Stimulated activated memory B cell treated with anti-CD40 and anti-IgM and Interleukin-4, amounts not matched to agents 10 μg/mL and 1 μg/mL and 100 μg/mL, for 72 hours (primary cell): ENCODE data around the gene KCNT1.

Experiments
- ATAC-seq: fragments of 150-1000 bp; cut with Tn5 transposase; 2 replicates; pipeline ENCODE4 v1.10.0; 2021
- H3K27ac Mint-ChIP-seq: one replicate; pipeline ENCODE4 v1.8.0; 2022; ENCODE audit warnings: mild to moderate bottlenecking, mixed read lengths
- H3K27me3 Mint-ChIP-seq: one replicate; pipeline ENCODE4 v1.8.0; 2022; ENCODE audit warnings: mixed read lengths
- H3K36me3 Mint-ChIP-seq: one replicate; pipeline ENCODE4 v1.8.0; 2022; ENCODE audit warnings: mixed read lengths
- H3K4me1 Mint-ChIP-seq: one replicate; pipeline ENCODE4 v1.8.0; 2022; ENCODE audit warnings: mixed read lengths
- H3K4me3 Mint-ChIP-seq: one replicate; pipeline ENCODE4 v1.8.0; 2022; ENCODE audit warnings: mild to moderate bottlenecking, moderate library complexity, mixed read lengths
- H3K9me3 Mint-ChIP-seq: one replicate; pipeline ENCODE4 v1.8.0; 2022; ENCODE audit warnings: mixed read lengths

The KCNT1 gene

GRCh38 chr9:135803441-135803840 is 101.5 kb downstream of the KCNT1 start:
- Mint-ChIP-seq H3K4me3 (no peak overlapping the region), H3K4me1 (no peaks in the 10 kb centered on the region), H3K9me3 (peaks cover 4% of the 10 kb centered on the region), H3K27me3 (peaks cover 6% of the 10 kb centered on the region), H3K36me3 (no peaks in the 10 kb centered on the region), H3K27ac (no peak overlapping the region)
- no peak for ATAC-seq

GRCh38 chr9:135804581-135805421 is 102.8 kb downstream of the KCNT1 start:
- Mint-ChIP-seq H3K27me3 (no peaks in the 10 kb centered on the region), H3K4me1 (no peaks in the 10 kb centered on the region), H3K36me3 (peaks cover 2% of the 10 kb centered on the region), H3K27ac (no peak overlapping the region), H3K9me3 (peaks cover 4% of the 10 kb centered on the region), H3K4me3 (no peak overlapping the region)
- no peak for ATAC-seq

GRCh38 chr9:135805422-135806022 is 103.5 kb downstream of the KCNT1 start:
- Mint-ChIP-seq H3K4me3 (no peak overlapping the region), H3K27ac (no peak overlapping the region), H3K27me3 (no peaks in the 10 kb centered on the region), H3K9me3 (peaks cover 4% of the 10 kb centered on the region), H3K36me3 (peaks cover 8% of the 10 kb centered on the region), H3K4me1 (no peaks in the 10 kb centered on the region)
- no peak for ATAC-seq

GRCh38 chr9:135809166-135809565 is 107.2 kb downstream of the KCNT1 start:
- Mint-ChIP-seq H3K9me3 (no peaks in the 10 kb centered on the region), H3K27ac (no peak overlapping the region), H3K4me1 (no peaks in the 10 kb centered on the region), H3K36me3 (peaks cover 44% of the 10 kb centered on the region), H3K4me3 (no peak overlapping the region), H3K27me3 (no peaks in the 10 kb centered on the region)
- ATAC-seq = no peak

- no peaks in the 10 kb centered on the region for H3K4me1 Mint-ChIP-seq
- no peak overlapping the region for H3K4me3 Mint-ChIP-seq
- peaks cover 62% of the 10 kb centered on the region for H3K36me3 Mint-ChIP-seq
- ATAC-seq = no peak
- no peaks in the 10 kb centered on the region for H3K27me3 Mint-ChIP-seq
- H3K27ac Mint-ChIP-seq = no peak overlapping the region
- no peaks in the 10 kb centered on the region for H3K9me3 Mint-ChIP-seq
Observed at GRCh38 chr9:135810806-135811575, 109.0 kb downstream of the KCNT1 start.

GRCh38 chr9:135811801-135812200 is 109.8 kb downstream of the KCNT1 start:
- ATAC-seq = no peak
- no peak overlapping the region for H3K4me3 Mint-ChIP-seq
- no peaks in the 10 kb centered on the region for H3K9me3 Mint-ChIP-seq
- no peaks in the 10 kb centered on the region for H3K4me1 Mint-ChIP-seq
- no peak overlapping the region for H3K27ac Mint-ChIP-seq
- H3K27me3 Mint-ChIP-seq = no peaks in the 10 kb centered on the region
- H3K36me3 Mint-ChIP-seq = peaks cover 70% of the 10 kb centered on the region

- H3K9me3 Mint-ChIP-seq = no peaks in the 10 kb centered on the region
- H3K4me3 Mint-ChIP-seq = no peak overlapping the region
- peaks cover 78% of the 10 kb centered on the region for H3K36me3 Mint-ChIP-seq
- no peaks in the 10 kb centered on the region for H3K4me1 Mint-ChIP-seq
- H3K27ac Mint-ChIP-seq = no peak overlapping the region
- no peak for ATAC-seq
- H3K27me3 Mint-ChIP-seq = no peaks in the 10 kb centered on the region
Observed at GRCh38 chr9:135812961-135813360, 111.0 kb downstream of the KCNT1 start.

GRCh38 chr9:135813671-135814290 is 111.8 kb downstream of the KCNT1 start:
- Mint-ChIP-seq H3K27ac (no peak overlapping the region), H3K9me3 (no peaks in the 10 kb centered on the region), H3K27me3 (no peaks in the 10 kb centered on the region), H3K4me3 (no peak overlapping the region), H3K4me1 (no peaks in the 10 kb centered on the region), H3K36me3 (peaks cover 86% of the 10 kb centered on the region)
- no peak for ATAC-seq

- no peaks in the 10 kb centered on the region for H3K27me3 Mint-ChIP-seq
- H3K36me3 Mint-ChIP-seq = peaks cover 92% of the 10 kb centered on the region
- no peaks in the 10 kb centered on the region for H3K9me3 Mint-ChIP-seq
- H3K4me3 Mint-ChIP-seq = no peak overlapping the region
- peak; percentile 27 for ATAC-seq
- H3K4me1 Mint-ChIP-seq = no peaks in the 10 kb centered on the region
- H3K27ac Mint-ChIP-seq = no peak overlapping the region
Observed at GRCh38 chr9:135814421-135815095, 112.6 kb downstream of the KCNT1 start.

GRCh38 chr9:135815413-135815812 is 113.4 kb downstream of the KCNT1 start:
- Mint-ChIP-seq H3K27ac (no peak overlapping the region), H3K9me3 (no peaks in the 10 kb centered on the region), H3K36me3 (peaks cover 90% of the 10 kb centered on the region), H3K4me1 (no peaks in the 10 kb centered on the region), H3K27me3 (no peaks in the 10 kb centered on the region), H3K4me3 (no peak overlapping the region)
- ATAC-seq = no peak

GRCh38 chr9:135815830-135816650 is 114.1 kb downstream of the KCNT1 start:
- H3K4me1 Mint-ChIP-seq = no peaks in the 10 kb centered on the region
- H3K4me3 Mint-ChIP-seq = no peak overlapping the region
- H3K27ac Mint-ChIP-seq = no peak overlapping the region
- H3K27me3 Mint-ChIP-seq = no peaks in the 10 kb centered on the region
- no peak for ATAC-seq
- H3K9me3 Mint-ChIP-seq = no peaks in the 10 kb centered on the region
- H3K36me3 Mint-ChIP-seq = peaks cover 89% of the 10 kb centered on the region

- ATAC-seq = no peak
- H3K36me3 Mint-ChIP-seq = peaks cover 89% of the 10 kb centered on the region
- H3K27ac Mint-ChIP-seq = no peak overlapping the region
- H3K9me3 Mint-ChIP-seq = no peaks in the 10 kb centered on the region
- no peaks in the 10 kb centered on the region for H3K27me3 Mint-ChIP-seq
- no peak overlapping the region for H3K4me3 Mint-ChIP-seq
- H3K4me1 Mint-ChIP-seq = no peaks in the 10 kb centered on the region
Observed at GRCh38 chr9:135816651-135816970, 114.6 kb downstream of the KCNT1 start.

GRCh38 chr9:135817951-135818717 is 116.1 kb downstream of the KCNT1 start:
- H3K36me3 Mint-ChIP-seq = peaks cover 89% of the 10 kb centered on the region

More at GRCh38 chr9:135817951-135818717, 116.1 kb downstream of the KCNT1 start:
- Mint-ChIP-seq H3K27ac (no peak overlapping the region), H3K4me1 (no peaks in the 10 kb centered on the region), H3K4me3 (no peak overlapping the region), H3K27me3 (no peaks in the 10 kb centered on the region), H3K9me3 (no peaks in the 10 kb centered on the region)
- no peak for ATAC-seq
